Measurements from ENCODE around the gene TRPC4.
"Not testable (repeated sequence)": the region's sequence is repeated elsewhere in the genome, so short reads cannot be mapped to it uniquely, and the experiment has no call there.

The TRPC4 gene

DNA sequence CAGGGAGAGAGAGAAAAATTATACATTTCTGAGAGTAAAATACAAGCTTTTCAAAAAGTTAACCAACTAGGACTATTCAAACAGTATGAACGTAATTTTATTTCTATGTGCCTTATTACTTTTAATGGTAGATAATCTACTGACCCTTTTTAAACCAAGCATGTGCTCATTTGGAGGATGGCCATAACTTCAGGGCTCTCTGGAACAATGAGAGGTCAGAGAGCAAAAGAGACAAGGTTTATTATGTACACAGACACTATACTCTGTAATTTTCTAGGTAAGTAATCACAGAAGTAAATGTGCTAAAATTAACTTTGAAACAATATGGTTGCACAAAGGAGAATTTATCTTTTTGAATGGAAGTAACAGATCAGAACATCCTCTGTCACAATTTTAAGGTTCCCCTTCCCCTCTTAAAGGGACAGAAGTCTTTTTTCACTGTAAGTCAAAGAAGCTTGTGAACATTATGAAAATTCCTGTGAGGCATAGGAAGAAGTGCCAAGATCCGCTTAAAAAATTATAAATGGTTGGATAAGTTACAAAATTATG is 272.0 kb downstream of the TRPC4 start:
- DNase-seq, result no peak

- no peak for DNase-seq
Observed at GRCh38 chr13:37596805-37597204, 272.8 kb downstream of the TRPC4 start.

DNA sequence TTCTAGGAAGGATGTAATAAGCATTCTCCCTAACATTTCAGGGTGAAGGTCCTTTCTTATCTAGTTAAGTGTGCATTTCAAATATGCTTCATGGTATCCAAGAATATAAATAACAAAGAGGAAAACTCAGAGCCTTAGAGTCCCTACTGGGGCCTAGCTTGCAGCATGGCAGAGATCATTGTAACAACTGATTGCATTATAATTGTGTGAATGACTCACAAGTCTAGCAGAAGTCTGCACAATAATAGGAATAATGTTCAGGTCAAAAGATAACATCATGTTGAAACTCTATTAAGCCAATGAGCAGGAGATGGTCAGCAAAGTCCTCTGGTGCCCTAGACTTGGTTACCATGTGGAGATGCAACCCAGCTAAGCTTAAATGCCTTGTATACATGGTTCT is 274.4 kb downstream of the TRPC4 start:
- DNase-seq, result no peak

DNA sequence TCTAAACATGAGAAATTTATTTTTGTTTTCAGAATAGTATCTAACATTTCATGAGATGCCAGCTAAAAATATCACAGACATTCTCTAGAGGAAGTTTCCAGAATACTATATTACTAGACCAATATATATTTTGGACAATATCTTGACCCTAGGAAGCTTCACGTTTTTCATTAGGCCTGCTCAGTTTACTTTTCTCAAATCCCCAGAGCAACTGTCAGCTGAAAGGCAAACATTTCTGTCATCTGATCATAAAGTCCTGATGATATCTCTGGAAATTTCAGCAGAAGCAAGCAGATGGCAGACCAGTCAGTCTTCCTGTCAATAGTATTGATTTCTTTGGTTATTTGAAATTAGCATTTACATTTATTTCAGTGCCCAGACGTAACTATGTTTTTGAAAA is 275.0 kb downstream of the TRPC4 start:
- no peak for DNase-seq

GRCh38 chr13:37589381-37589780 is 280.2 kb downstream of the TRPC4 start:
- DNase-seq, result not testable (repeated sequence)

DNA sequence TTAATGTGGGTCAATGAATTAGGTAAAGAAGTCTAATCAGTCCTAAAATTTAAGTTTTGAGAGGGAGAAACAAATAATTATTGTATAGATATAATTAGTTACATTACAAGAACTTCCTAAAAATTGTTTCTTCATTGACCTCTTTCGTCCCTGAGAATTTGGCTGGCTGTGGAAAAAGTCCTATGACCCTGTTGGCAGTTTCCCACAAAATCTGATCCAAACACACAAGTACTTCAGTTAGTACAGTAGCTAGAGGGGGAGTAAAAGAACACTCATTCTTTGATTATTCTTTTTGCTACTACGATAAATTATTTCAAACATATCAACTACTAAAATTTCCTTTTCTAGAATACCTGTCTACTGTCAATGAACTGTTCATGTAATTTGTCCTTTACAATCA is 282.3 kb downstream of the TRPC4 start:
- no peak for DNase-seq
